ENCODE data around the gene SAMD5.

SAMD5 gene

GRCh38 chr6:147589739-147590250, 81.3 kb downstream of the SAMD5 start:
- peaks cover 0 to 34% (median 7%) of the 10 kb centered on the region in 4 donors for H3K4me1 ChIP-seq
- H3K27ac ChIP-seq, result no peak overlapping the region
- intact Hi-C loops (cut with DNase I; ENCODE audit: low total_unique reads), result no loop called here
- H3K4me3 ChIP-seq, result no peak overlapping the region
- no peaks in the 10 kb centered on the region for H3K36me3 ChIP-seq
- TF ChIP-seq CTCF (IDR thresholded peaks at IDR 0.05), result no peak
- no peak for DNase-seq
- H3K9me3 ChIP-seq, result no peaks in the 10 kb centered on the region
- no peaks in the 10 kb centered on the region for H3K27me3 ChIP-seq

GRCh38 chr6:147595961-147596360, 87.5 kb downstream of the SAMD5 start:
- intact Hi-C loops (cut with DNase I; ENCODE audit: low total_unique reads), result no loop called here

GRCh38 chr6:147603392-147604081, 95.0 kb downstream of the SAMD5 start:
- TF ChIP-seq CTCF (IDR thresholded peaks at IDR 0.05), result no peak
- intact Hi-C loops (cut with DNase I; ENCODE audit: low total_unique reads), result no loop called here
- H3K27me3 ChIP-seq, result no peaks in the 10 kb centered on the region
- no peak overlapping the region for H3K27ac ChIP-seq
- no peaks in the 10 kb centered on the region for H3K4me1 ChIP-seq
- no peaks in the 10 kb centered on the region for H3K36me3 ChIP-seq
- H3K4me3 ChIP-seq, result no peak overlapping the region
- H3K9me3 ChIP-seq, result no peaks in the 10 kb centered on the region
- DNase-seq, result no peak

More at GRCh38 chr6:147595961-147596360, 87.5 kb downstream of the SAMD5 start:
- Histone ChIP-seq H3K36me3 (no peaks in the 10 kb centered on the region), H3K27me3 (no peaks in the 10 kb centered on the region), H3K4me1 (no peaks in the 10 kb centered on the region), H3K9me3 (no peaks in the 10 kb centered on the region), H3K27ac (no peak overlapping the region), H3K4me3 (no peak overlapping the region)
- no peak for TF ChIP-seq CTCF (IDR thresholded peaks at IDR 0.05)
- no peak for DNase-seq

- Histone ChIP-seq H3K9me3 (no peaks in the 10 kb centered on the region), H3K27me3 (no peaks in the 10 kb centered on the region), H3K4me1 (no peaks in the 10 kb centered on the region), H3K27ac (no peak overlapping the region), H3K36me3 (no peaks in the 10 kb centered on the region), H3K4me3 (no peak overlapping the region)
- no peak for DNase-seq
- TF ChIP-seq CTCF (IDR thresholded peaks at IDR 0.05), result no peak
- intact Hi-C loops (cut with DNase I; ENCODE audit: low total_unique reads), result no loop called here
These were observed 95.9 kb downstream of the SAMD5 start for GRCh38 chr6:147604373-147604772.

GRCh38 chr6:147611992-147612391, 103.5 kb downstream of the SAMD5 start:
- no peak for DNase-seq
- no peaks in the 10 kb centered on the region for H3K9me3 ChIP-seq
- H3K27ac ChIP-seq, result no peak overlapping the region
- intact Hi-C loops (cut with DNase I; ENCODE audit: low total_unique reads), result no loop called here
- no peak for TF ChIP-seq CTCF (IDR thresholded peaks at IDR 0.05)
- H3K4me1 ChIP-seq, result no peaks in the 10 kb centered on the region
- H3K27me3 ChIP-seq, result no peaks in the 10 kb centered on the region
- H3K4me3 ChIP-seq, result no peak overlapping the region
- no peaks in the 10 kb centered on the region for H3K36me3 ChIP-seq

All from tibial artery (tissue), 4 donors.